Epidermal melanocyte (primary cell): ENCODE measurements around the gene TSC22D3.
"Not testable (repeated sequence)": the region's sequence is repeated elsewhere in the genome, so short reads cannot be mapped to it uniquely, and the experiment has no call there.

Experiments used
- DNase-seq: peaks from one replicate; pipeline ENCODE4 v3.0.0; 2011; ENCODE audit warnings: low spot score; ENCODE audit not compliant: insufficient read length

TSC22D3 gene

GRCh38 chrX:107712231-107713202 is 63.1 kb downstream of the TSC22D3 start:
- DNase-seq = no peak

- DNase-seq = no peak
These were observed 63.9 kb downstream of the TSC22D3 start for GRCh38 chrX:107711521-107712181.

- DNase-seq = peak; percentile 45
These were observed 64.8 kb downstream of the TSC22D3 start for GRCh38 chrX:107710617-107711391.

GRCh38 chrX:107709266-107709806 is 66.3 kb downstream of the TSC22D3 start:
- no peak for DNase-seq

GRCh38 chrX:107708762-107709161 is 66.8 kb downstream of the TSC22D3 start:
- DNase-seq = no peak

GRCh38 chrX:107707866-107708265 is 67.7 kb downstream of the TSC22D3 start:
- DNase-seq = no peak

GRCh38 chrX:107706309-107706708 is 69.3 kb downstream of the TSC22D3 start:
- no peak for DNase-seq

GRCh38 chrX:107704587-107704986 is 71.0 kb downstream of the TSC22D3 start:
- no peak for DNase-seq

- DNase-seq = no peak
These were observed 71.4 kb downstream of the TSC22D3 start for GRCh38 chrX:107704181-107704580.

GRCh38 chrX:107701493-107702121 is 74.0 kb downstream of the TSC22D3 start:
- DNase-seq = no peak

- DNase-seq = no peak
These were observed 74.8 kb downstream of the TSC22D3 start for GRCh38 chrX:107700790-107701189.

- DNase-seq = no peak
These were observed 75.2 kb downstream of the TSC22D3 start for GRCh38 chrX:107700317-107700774.

- no peak for DNase-seq
These were observed 76.0 kb downstream of the TSC22D3 start for GRCh38 chrX:107699616-107700015.

- DNase-seq = no peak
These were observed 84.6 kb downstream of the TSC22D3 start for GRCh38 chrX:107691024-107691448.

GRCh38 chrX:107687445-107687844 is 88.1 kb downstream of the TSC22D3 start:
- DNase-seq = no peak

GRCh38 chrX:107686792-107687191 is 88.8 kb downstream of the TSC22D3 start:
- DNase-seq = no peak

- no peak for DNase-seq
These were observed 89.6 kb downstream of the TSC22D3 start for GRCh38 chrX:107686026-107686425.

GRCh38 chrX:107685586-107685985 is 90.0 kb downstream of the TSC22D3 start:
- DNase-seq = not testable (repeated sequence)

GRCh38 chrX:107684956-107685385 is 90.6 kb downstream of the TSC22D3 start:
- DNase-seq = no peak

GRCh38 chrX:107683931-107684330 is 91.7 kb downstream of the TSC22D3 start:
- DNase-seq = no peak
